Vagina (tissue), 2 donors: ENCODE measurements around the gene LRRIQ1.

ENCODE experiments used
- POLR2A ChIP-seq, 2 donors: fragments of 450-650 bp; IDR thresholded peaks; one replicate each; pipeline ENCODE4 v1.6.1; 2017; ENCODE audit warnings: antibody characterized with exemption in 2 of 2, mild to moderate bottlenecking in 2 of 2, moderate library complexity in 2 of 2
- POLR2AphosphoS5 ChIP-seq, 2 donors: sonication (generic); formaldehyde crosslinking; IDR thresholded peaks; one replicate each; pipeline ENCODE4 v1.9.0; 2017; ENCODE audit warnings: antibody characterized with exemption in 2 of 2, mild to moderate bottlenecking in 2 of 2, low read depth in 1 of 2; ENCODE audit not compliant: insufficient read depth in 1 of 2
- TF ChIP-seq, protein P1 (sequence below), 3 experiments: fragments of 450-650 bp in 2 of 3; fragments of 200-600 bp in 1 of 3; sonication (generic) in 1 of 3; IDR thresholded peaks; one replicate each; pipeline ENCODE4 v1.5.1; 2017 to 2019; ENCODE audit warnings: antibody characterized with exemption in 3 of 3, mild to moderate bottlenecking in 2 of 3, moderate library complexity in 2 of 3

DNA sequence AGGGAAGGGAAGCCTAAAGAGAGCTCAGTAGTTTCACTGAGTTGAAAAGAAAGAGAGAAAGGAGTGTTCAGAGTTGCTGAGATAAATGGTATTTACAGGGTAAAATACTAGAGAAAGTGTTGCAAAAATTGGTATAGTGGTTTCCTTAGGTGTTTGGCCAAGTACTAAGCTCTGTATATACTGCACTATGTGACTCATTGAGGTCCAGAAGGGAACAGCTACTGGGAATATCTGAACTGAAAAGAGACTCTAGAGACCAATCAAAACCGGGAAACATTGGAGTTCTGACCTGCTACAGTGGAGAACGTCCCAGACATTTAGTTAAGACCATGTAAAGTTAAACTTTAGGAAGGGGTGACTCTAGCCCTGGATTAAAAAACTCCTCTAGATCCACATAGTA, 201.2 kb downstream of the LRRIQ1 start:
- TF ChIP-seq, protein P1, sequence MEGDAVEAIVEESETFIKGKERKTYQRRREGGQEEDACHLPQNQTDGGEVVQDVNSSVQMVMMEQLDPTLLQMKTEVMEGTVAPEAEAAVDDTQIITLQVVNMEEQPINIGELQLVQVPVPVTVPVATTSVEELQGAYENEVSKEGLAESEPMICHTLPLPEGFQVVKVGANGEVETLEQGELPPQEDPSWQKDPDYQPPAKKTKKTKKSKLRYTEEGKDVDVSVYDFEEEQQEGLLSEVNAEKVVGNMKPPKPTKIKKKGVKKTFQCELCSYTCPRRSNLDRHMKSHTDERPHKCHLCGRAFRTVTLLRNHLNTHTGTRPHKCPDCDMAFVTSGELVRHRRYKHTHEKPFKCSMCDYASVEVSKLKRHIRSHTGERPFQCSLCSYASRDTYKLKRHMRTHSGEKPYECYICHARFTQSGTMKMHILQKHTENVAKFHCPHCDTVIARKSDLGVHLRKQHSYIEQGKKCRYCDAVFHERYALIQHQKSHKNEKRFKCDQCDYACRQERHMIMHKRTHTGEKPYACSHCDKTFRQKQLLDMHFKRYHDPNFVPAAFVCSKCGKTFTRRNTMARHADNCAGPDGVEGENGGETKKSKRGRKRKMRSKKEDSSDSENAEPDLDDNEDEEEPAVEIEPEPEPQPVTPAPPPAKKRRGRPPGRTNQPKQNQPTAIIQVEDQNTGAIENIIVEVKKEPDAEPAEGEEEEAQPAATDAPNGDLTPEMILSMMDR (IDR thresholded peaks at IDR 0.05): no peak
- no peak for TF ChIP-seq POLR2A (IDR thresholded peaks at IDR 0.05)
- TF ChIP-seq POLR2AphosphoS5 (IDR thresholded peaks at IDR 0.05; ENCODE audit: insufficient read depth in 1 of 2, low read depth in 1 of 2): no peak
